Type B pancreatic cell (in vitro differentiated cells): ENCODE data around the gene HMCES. TPM values are rescaled to one million over a fixed set of nuclear protein-coding genes. Genes with fewer than 3 reads are reported as not detected.
"Not testable (repeated sequence)": the region's sequence is repeated elsewhere in the genome, so short reads cannot be mapped to it uniquely, and the experiment has no call there.

Experiments used
- DNase-seq: peaks from one replicate; pipeline ENCODE4 v3.0.0; 2021; ENCODE audit warnings: mixed read lengths; ENCODE audit not compliant: unreplicated experiment; ENCODE audit errors: extremely low spot score
- H3K27ac Mint-ChIP-seq: 2 replicates; pipeline ENCODE4 v1.8.0; 2021; ENCODE audit warnings: mild to moderate bottlenecking, mixed read lengths
- H3K27me3 Mint-ChIP-seq: 2 replicates; pipeline ENCODE4 v1.8.0; 2021; ENCODE audit warnings: mixed read lengths
- H3K36me3 Mint-ChIP-seq: 2 replicates; pipeline ENCODE4 v1.8.0; 2021; ENCODE audit warnings: mixed read lengths
- H3K4me1 Mint-ChIP-seq: one replicate; pipeline ENCODE4 v1.8.0; 2021; ENCODE audit warnings: mixed read lengths; ENCODE audit not compliant: unreplicated experiment
- H3K4me3 Mint-ChIP-seq: 2 replicates; pipeline ENCODE4 v1.8.0; 2021; ENCODE audit warnings: mild to moderate bottlenecking, mixed read lengths
- H3K9me3 Mint-ChIP-seq: 2 replicates; pipeline ENCODE4 v1.8.0; 2021; ENCODE audit warnings: mixed read lengths
- microRNA-seq: library from miRNA; unstranded; fragments of <30 nt; microRNA quantifications from one replicate; pipeline ENCODE4, GENCODE V29; 2020
- total RNA-seq: library from RNA; stranded (reverse); gene quantifications from 2 replicates; pipeline ENCODE4 v1.2.1, GENCODE V29; 2021; ENCODE audit warnings: low replicate concordance
- TF ChIP-seq, protein P1 (sequence below): fragments of 200-600 bp; sonication (generic); conservative IDR thresholded peaks from 2 replicates; pipeline ENCODE4 v1.5.0; 2021; ENCODE audit warnings: antibody characterized with exemption, mild to moderate bottlenecking

Gene HMCES
- total RNA-seq, 1 donor from 2014 or later, result 34.9 TPM

DNA sequence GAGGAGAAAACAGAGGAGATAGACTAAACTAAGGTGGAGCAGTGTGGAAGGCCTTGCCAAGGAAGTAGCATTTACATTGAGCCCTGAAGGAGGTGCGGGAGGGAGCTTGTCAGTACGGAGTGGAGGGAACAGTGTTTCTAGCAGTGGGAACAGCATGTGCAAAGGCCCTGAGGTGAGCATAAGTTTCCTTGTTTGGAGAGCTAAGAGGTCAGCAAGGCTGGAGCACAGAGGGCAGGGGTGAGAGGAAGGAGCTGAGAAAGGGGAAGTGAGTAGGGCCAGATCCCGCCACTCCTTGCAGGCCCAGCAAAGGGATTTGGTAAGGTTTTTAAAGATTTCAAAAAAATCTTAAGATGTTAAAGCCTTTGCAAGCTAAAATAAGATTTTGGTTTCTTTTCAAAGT is 70.1 kb downstream of the HMCES start:
- Mint-ChIP-seq H3K4me1 (peaks cover 4% of the 10 kb centered on the region), H3K4me3 (no peak overlapping the region), H3K27me3 (peaks cover 13% of the 10 kb centered on the region), H3K9me3 (no peaks in the 10 kb centered on the region), H3K36me3 (no peaks in the 10 kb centered on the region), H3K27ac (no peak overlapping the region)
- TF ChIP-seq, protein P1, sequence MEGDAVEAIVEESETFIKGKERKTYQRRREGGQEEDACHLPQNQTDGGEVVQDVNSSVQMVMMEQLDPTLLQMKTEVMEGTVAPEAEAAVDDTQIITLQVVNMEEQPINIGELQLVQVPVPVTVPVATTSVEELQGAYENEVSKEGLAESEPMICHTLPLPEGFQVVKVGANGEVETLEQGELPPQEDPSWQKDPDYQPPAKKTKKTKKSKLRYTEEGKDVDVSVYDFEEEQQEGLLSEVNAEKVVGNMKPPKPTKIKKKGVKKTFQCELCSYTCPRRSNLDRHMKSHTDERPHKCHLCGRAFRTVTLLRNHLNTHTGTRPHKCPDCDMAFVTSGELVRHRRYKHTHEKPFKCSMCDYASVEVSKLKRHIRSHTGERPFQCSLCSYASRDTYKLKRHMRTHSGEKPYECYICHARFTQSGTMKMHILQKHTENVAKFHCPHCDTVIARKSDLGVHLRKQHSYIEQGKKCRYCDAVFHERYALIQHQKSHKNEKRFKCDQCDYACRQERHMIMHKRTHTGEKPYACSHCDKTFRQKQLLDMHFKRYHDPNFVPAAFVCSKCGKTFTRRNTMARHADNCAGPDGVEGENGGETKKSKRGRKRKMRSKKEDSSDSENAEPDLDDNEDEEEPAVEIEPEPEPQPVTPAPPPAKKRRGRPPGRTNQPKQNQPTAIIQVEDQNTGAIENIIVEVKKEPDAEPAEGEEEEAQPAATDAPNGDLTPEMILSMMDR, result no peak
- DNase-seq, result no peak

DNA sequence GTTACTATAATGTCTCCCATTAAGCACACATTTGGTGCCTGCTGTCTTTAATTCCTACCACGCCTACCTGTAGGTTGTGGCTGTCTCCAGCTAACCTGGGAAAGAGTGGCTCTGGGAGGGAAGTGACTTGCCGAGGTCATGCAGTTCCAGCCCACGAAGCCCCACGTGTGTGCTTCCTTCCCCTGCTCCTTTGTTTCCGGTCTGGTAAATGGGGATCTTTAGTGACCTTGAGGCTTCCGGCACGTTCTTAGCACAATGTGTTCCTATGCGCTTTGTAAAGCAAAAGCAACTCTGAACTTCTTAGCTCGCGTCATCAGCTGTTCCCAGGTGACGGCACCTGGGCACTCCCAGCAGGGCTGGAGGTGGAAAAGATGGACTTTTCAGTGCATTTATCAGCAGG is 70.5 kb downstream of the HMCES start:
- H3K4me3 Mint-ChIP-seq, H3K36me3 Mint-ChIP-seq, DNase-seq, H3K4me1 Mint-ChIP-seq, H3K27ac Mint-ChIP-seq, H3K9me3 Mint-ChIP-seq: not testable (repeated sequence)
- peaks cover 13% of the 10 kb centered on the region for H3K27me3 Mint-ChIP-seq

DNA sequence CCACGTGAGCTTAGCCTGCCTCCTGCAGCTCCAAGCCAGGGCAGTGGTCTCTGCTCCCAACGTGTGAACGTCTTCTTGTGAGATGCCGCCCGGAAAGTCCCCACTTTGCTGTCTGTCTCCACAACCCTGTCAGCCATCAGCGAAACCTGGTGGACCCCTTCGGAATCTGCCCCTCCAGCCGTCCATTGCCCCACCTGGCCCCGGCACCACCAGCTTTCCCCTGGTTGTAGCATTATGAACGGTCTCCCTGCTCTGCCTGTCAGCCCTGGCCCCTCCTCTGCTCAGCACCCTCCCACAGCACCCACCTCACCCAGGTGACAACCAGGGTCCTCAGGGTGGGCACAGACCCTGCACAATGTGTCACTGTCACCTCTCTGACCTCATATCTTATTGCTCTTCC is 71.1 kb downstream of the HMCES start:
- Mint-ChIP-seq H3K27ac (no peak overlapping the region), H3K4me1 (peaks cover 4% of the 10 kb centered on the region), H3K36me3 (no peaks in the 10 kb centered on the region), H3K4me3 (no peak overlapping the region), H3K27me3 (peaks cover 12% of the 10 kb centered on the region), H3K9me3 (no peaks in the 10 kb centered on the region)
- TF ChIP-seq, protein P1, result no peak
- DNase-seq, result no peak

GRCh38 chr3:129352045-129352444 is 73.4 kb downstream of the HMCES start:
- Mint-ChIP-seq H3K36me3 (no peaks in the 10 kb centered on the region), H3K9me3 (no peaks in the 10 kb centered on the region), H3K27me3 (peaks cover 1% of the 10 kb centered on the region), H3K4me3 (no peak overlapping the region), H3K27ac (no peak overlapping the region), H3K4me1 (peaks cover 2% of the 10 kb centered on the region)
- TF ChIP-seq, protein P1, result peak; percentile 55
- no peak for DNase-seq

DNA sequence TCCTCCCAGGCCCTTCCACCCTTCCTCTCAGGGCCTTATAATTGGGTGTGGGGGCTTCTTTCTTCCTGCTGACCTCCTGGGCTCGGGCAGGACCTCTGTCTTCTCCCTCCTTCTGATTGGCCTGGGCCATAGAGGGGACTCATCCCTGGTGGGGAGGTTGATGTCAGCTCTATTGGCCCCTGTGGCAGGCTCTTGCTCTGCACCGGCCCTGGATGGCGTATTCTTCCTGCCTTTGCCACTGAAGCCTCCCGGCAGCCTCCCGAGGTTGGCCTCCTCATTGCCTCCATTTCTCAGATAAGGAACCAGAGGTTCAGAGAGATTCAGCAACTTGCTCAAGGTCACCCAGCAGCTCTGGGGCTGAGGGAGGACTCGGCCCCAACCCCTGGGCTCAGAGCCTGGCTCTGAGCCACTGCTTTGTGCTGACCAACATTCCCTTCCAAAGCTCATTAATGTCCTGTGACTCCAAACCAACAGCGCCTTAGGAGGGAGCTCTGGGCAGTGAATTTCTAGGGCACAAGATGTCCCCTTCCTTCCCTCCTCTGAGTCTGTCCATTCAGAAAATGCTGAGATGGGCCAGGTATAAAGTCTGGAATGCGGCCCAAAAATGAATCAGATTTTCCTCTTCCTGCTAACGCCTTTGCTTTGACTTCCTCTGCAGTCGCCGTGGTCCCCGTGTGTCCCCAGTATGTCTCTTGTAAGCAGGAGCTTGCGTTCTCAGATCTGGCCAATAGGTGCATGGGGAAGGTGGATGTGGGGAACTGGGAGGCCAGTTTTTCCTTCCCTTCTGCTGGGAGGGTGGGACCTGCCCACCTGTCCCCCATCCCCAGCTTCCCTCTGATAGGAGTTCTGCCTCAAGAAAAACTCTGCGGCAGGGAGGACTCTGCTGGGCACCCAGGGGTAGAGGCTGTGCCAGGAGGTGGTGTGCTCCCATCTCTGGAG is 74.2 kb downstream of the HMCES start:
- no peak overlapping the region for H3K27ac Mint-ChIP-seq
- TF ChIP-seq, protein P1, result no peak
- no peaks in the 10 kb centered on the region for H3K4me1 Mint-ChIP-seq
- H3K4me3 Mint-ChIP-seq, result no peak overlapping the region
- DNase-seq, result no peak
- H3K27me3 Mint-ChIP-seq, result no peaks in the 10 kb centered on the region
- no peaks in the 10 kb centered on the region for H3K9me3 Mint-ChIP-seq
- no peaks in the 10 kb centered on the region for H3K36me3 Mint-ChIP-seq

DNA sequence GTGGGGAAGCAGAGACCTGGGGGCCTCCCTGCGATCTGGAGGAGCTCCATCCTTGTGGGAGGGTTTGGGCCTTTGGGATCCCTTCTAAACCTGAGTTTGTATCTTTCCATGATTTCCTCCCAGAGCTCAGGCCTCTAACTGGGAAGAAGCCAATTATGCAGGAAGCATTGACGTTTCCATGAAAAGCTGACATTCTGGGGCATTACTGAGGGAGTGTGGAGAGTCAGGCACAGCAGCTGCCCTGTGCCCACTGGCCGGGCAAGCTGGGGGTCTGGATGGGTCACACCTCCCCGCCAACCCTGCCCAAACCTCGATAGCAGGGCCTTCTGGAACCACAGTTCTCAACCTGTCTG is 74.9 kb downstream of the HMCES start:
- TF ChIP-seq, protein P1, result no peak
- no peak for DNase-seq
- H3K4me3 Mint-ChIP-seq, result no peak overlapping the region
- H3K4me1 Mint-ChIP-seq, result no peaks in the 10 kb centered on the region
- H3K36me3 Mint-ChIP-seq, result no peaks in the 10 kb centered on the region
- H3K27ac Mint-ChIP-seq, result no peak overlapping the region
- H3K9me3 Mint-ChIP-seq, result no peaks in the 10 kb centered on the region
- H3K27me3 Mint-ChIP-seq, result no peaks in the 10 kb centered on the region

Small RNA genes lying within 50 kb of the gene (microRNA-seq; reads per million reads assigned to microRNA genes)
- not detected for gene MIR6826

Other genes starting within 250 kb of the HMCES start
- not detected in 2 replicates for gene GP9, start 218.1 kb upstream of the HMCES start, total RNA-seq
- 16.2 and 21.1 TPM in 2 replicates for gene RAB43, start 157.1 kb upstream of the HMCES start, total RNA-seq
- 33.2 and 35.6 TPM in 2 replicates for gene ISY1, start 117.8 kb upstream of the HMCES start, total RNA-seq
- gene CNBP, start 95.0 kb upstream of the HMCES start, total RNA-seq, result 238 and 260 TPM in 2 replicates
- 169 and 262 TPM in 2 replicates for gene COPG1, start 29.3 kb upstream of the HMCES start, total RNA-seq
- gene EFCAB12, start 149.8 kb downstream of the HMCES start, total RNA-seq, result 1.2 and 6.0 TPM in 2 replicates
- gene MBD4, start 161.1 kb downstream of the HMCES start, total RNA-seq, result 22.6 and 28.6 TPM in 2 replicates
- 16.9 and 41.6 TPM in 2 replicates for gene IFT122, start 161.4 kb downstream of the HMCES start, total RNA-seq
- not detected in 2 replicates for gene RHO, start 249.8 kb downstream of the HMCES start, total RNA-seq